ENCODE results near the gene TSSC4.

DNA sequence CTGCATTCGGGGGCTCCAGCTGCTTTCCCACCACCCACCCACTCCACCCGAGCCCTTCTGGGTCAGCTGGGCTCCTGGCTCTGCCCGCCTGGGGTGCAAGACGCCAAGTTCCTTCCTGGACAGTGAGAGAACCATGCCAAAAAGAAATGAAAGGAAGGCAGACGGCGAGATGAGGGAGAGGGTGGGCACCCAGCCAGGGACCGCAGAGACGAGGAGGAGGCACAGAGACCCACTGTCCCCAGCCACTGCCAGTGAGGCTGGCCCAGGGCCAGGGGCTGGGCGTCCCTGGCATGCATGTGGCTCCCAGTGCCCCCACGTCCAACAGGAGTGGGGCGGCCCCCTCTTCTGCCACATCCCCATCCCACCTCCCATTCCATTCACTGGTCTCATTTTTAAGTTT is 34.3 kb upstream of the TSSC4 start:
- TF ChIP-seq CTCF (IDR thresholded peaks at IDR 0.05 in 2 of 3, conservative IDR thresholded peaks at IDR 0.05 in 1 of 3; ENCODE audit: borderline replicate concordance in 1 of 3, insufficient read depth in 1 of 3, low read depth in 2 of 3, low read length in 2 of 3) (no peak), POLR2AphosphoS5 (IDR thresholded peaks at IDR 0.05; ENCODE audit: low read depth, low read length) (no peak), EZH2phosphoT487 (IDR thresholded peaks at IDR 0.05; ENCODE audit: borderline replicate concordance) (no peak)

Data from HCT116 (cell line).